Ureter (tissue), 1 donor: ENCODE results near the gene ZNF28. TPM values are rescaled to one million over a fixed set of nuclear protein-coding genes. Genes with fewer than 3 reads are reported as not detected.
"Not testable (repeated sequence)": the region's sequence is repeated elsewhere in the genome, so short reads cannot be mapped to it uniquely, and the experiment has no call there.

ENCODE experiments used
- DNase-seq: peaks from one replicate; pipeline ENCODE4 v3.0.0-alpha.2; 2020; ENCODE audit warnings: low spot score
- total RNA-seq: library from RNA; stranded (reverse); gene quantifications from one replicate; pipeline ENCODE4 v1.2.4, GENCODE V29; 2023
- donor health status: DM: yes; HTN: yes; CAD: no.

ZNF28 gene
- total RNA-seq, 1 donor from 2014 or later, result 22.3 TPM

GRCh38 chr19:52778811-52779210 lies 42.6 kb downstream of the ZNF28 start:
- no peak for DNase-seq

- not testable (repeated sequence) for DNase-seq
Observed at GRCh38 chr19:52756447-52756846, 65.0 kb downstream of the ZNF28 start.

GRCh38 chr19:52749780-52750179 lies 71.7 kb downstream of the ZNF28 start:
- DNase-seq, result no peak

- no peak for DNase-seq
Observed at GRCh38 chr19:52748336-52748950, 73.0 kb downstream of the ZNF28 start.

Other genes starting within 250 kb of the ZNF28 start
- gene ZNF83, start 183.3 kb downstream of the ZNF28 start, total RNA-seq, result 110 TPM
- 27.9 TPM for gene ZNF611, start 86.6 kb downstream of the ZNF28 start, total RNA-seq
- gene ZNF600, start 34.8 kb downstream of the ZNF28 start, total RNA-seq, result 23.0 TPM
- 37.2 TPM for gene ZNF468, start 36.0 kb upstream of the ZNF28 start, total RNA-seq
- gene ZNF320, start 76.0 kb upstream of the ZNF28 start, total RNA-seq, result 51.1 TPM
- 52.4 TPM for gene ZNF888, start 101.8 kb upstream of the ZNF28 start, total RNA-seq
- gene ZNF816, start 141.2 kb upstream of the ZNF28 start, total RNA-seq, result 25.1 TPM
- gene ERVV-1, start 192.3 kb upstream of the ZNF28 start, total RNA-seq, result 0.78 TPM
- not detected for gene ERVV-2, start 223.1 kb upstream of the ZNF28 start, total RNA-seq